Measurements from ENCODE around the gene CDC73. TPM values are rescaled to one million over a fixed set of nuclear protein-coding genes. Genes with fewer than 3 reads are reported as not detected.
A peak's percentile ranks its signal among the peaks of the same experiment; 100 is the strongest.

The CDC73 gene
- total and polyA plus RNA-seq, 2 of the 13 experiments (the other 11 are each of a cell fraction or from before 2014, with no cell fraction given), result 20.2 to 26.3 TPM

DNA sequence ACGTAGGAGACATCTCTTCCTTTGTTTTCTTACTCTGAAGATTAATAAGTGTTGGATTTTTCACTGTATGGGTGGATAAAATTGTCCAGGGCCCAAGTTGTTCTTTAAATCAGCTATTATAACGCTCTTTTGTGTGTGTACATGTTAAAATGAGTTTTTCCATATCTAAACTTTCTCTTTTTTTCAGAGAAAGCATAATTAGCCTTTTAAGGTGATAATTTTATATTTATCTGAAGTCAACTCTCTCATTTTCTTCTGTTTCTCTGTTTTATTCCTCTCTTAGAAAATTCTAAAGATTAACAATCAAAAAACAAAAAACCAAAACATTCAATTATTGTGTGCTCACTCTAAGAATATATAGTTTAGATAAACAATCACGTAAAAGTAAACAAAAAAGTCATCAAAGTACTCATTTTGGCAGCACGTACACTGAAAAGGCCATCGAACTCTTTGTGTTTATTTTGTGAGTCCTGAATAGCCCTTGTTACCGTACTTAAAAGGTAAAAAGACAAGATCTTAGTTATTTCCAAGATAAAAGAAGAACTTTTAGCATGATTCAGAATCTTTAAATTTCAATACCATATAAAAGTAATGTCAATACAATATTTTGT is 7.2 kb upstream of the CDC73 start (continued):
- TF ChIP-seq, protein P1, sequence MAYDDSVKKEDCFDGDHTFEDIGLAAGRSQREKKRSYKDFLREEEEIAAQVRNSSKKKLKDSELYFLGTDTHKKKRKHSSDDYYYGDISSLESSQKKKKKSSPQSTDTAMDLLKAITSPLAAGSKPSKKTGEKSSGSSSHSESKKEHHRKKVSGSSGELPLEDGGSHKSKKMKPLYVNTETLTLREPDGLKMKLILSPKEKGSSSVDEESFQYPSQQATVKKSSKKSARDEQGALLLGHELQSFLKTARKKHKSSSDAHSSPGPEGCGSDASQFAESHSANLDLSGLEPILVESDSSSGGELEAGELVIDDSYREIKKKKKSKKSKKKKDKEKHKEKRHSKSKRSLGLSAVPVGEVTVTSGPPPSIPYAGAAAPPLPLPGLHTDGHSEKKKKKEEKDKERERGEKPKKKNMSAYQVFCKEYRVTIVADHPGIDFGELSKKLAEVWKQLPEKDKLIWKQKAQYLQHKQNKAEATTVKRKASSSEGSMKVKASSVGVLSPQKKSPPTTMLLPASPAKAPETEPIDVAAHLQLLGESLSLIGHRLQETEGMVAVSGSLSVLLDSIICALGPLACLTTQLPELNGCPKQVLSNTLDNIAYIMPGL (CRISPR knock-in tag; IDR thresholded peaks at IDR 0.05; ENCODE audit: borderline replicate concordance in 1 of 2, low read depth in 1 of 2), result no peak
- TF ChIP-seq, protein P2, sequence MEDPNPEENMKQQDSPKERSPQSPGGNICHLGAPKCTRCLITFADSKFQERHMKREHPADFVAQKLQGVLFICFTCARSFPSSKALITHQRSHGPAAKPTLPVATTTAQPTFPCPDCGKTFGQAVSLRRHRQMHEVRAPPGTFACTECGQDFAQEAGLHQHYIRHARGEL (CRISPR knock-in tag; IDR thresholded peaks at IDR 0.05), result no peak
- TF ChIP-seq PHF21A (CRISPR knock-in tag; IDR thresholded peaks at IDR 0.05) (no peak), GFI1 (CRISPR knock-in tag; IDR thresholded peaks at IDR 0.05; ENCODE audit: borderline replicate concordance) (peak; percentile 97), FOXJ3 (CRISPR knock-in tag; IDR thresholded peaks at IDR 0.05; ENCODE audit: borderline replicate concordance) (peak; percentile 47; the same call in 1 of the 2 replicates), HDAC2 (CRISPR knock-in tag; IDR thresholded peaks at IDR 0.05) (peak; percentile 48; the same call in 1 of the 2 replicates)
- TF ChIP-seq, protein P3, sequence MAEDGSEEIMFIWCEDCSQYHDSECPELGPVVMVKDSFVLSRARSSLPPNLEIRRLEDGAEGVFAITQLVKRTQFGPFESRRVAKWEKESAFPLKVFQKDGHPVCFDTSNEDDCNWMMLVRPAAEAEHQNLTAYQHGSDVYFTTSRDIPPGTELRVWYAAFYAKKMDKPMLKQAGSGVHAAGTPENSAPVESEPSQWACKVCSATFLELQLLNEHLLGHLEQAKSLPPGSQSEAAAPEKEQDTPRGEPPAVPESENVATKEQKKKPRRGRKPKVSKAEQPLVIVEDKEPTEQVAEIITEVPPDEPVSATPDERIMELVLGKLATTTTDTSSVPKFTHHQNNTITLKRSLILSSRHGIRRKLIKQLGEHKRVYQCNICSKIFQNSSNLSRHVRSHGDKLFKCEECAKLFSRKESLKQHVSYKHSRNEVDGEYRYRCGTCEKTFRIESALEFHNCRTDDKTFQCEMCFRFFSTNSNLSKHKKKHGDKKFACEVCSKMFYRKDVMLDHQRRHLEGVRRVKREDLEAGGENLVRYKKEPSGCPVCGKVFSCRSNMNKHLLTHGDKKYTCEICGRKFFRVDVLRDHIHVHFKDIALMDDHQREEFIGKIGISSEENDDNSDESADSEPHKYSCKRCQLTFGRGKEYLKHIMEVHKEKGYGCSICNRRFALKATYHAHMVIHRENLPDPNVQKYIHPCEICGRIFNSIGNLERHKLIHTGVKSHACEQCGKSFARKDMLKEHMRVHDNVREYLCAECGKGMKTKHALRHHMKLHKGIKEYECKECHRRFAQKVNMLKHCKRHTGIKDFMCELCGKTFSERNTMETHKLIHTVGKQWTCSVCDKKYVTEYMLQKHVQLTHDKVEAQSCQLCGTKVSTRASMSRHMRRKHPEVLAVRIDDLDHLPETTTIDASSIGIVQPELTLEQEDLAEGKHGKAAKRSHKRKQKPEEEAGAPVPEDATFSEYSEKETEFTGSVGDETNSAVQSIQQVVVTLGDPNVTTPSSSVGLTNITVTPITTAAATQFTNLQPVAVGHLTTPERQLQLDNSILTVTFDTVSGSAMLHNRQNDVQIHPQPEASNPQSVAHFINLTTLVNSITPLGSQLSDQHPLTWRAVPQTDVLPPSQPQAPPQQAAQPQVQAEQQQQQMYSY (CRISPR knock-in tag; IDR thresholded peaks at IDR 0.05), result no peak
- TF ChIP-seq, protein P4, sequence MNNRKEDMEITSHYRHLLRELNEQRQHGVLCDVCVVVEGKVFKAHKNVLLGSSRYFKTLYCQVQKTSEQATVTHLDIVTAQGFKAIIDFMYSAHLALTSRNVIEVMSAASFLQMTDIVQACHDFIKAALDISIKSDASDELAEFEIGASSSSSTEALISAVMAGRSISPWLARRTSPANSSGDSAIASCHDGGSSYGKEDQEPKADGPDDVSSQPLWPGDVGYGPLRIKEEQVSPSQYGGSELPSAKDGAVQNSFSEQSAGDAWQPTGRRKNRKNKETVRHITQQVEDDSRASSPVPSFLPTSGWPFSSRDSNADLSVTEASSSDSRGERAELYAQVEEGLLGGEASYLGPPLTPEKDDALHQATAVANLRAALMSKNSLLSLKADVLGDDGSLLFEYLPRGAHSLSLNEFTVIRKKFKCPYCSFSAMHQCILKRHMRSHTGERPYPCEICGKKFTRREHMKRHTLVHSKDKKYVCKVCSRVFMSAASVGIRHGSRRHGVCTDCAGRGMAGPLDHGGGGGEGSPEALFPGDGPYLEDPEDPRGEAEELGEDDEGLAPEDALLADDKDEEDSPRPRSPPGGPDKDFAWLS (CRISPR knock-in tag; IDR thresholded peaks at IDR 0.05; ENCODE audit: borderline replicate concordance), result no peak
- TF ChIP-seq, protein P5, sequence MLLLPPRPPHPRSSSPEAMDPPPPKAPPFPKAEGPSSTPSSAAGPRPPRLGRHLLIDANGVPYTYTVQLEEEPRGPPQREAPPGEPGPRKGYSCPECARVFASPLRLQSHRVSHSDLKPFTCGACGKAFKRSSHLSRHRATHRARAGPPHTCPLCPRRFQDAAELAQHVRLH (CRISPR knock-in tag; IDR thresholded peaks at IDR 0.05; ENCODE audit: borderline replicate concordance, low read depth), result no peak
- TF ChIP-seq, protein P6, sequence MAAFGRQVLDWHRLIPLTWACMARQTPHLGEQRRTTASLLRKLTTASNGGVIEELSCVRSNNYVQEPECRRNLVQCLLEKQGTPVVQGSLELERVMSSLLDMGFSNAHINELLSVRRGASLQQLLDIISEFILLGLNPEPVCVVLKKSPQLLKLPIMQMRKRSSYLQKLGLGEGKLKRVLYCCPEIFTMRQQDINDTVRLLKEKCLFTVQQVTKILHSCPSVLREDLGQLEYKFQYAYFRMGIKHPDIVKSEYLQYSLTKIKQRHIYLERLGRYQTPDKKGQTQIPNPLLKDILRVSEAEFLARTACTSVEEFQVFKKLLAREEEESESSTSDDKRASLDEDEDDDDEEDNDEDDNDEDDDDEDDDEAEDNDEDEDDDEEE (CRISPR knock-in tag; IDR thresholded peaks at IDR 0.05), result no peak
- TF ChIP-seq, protein P7, sequence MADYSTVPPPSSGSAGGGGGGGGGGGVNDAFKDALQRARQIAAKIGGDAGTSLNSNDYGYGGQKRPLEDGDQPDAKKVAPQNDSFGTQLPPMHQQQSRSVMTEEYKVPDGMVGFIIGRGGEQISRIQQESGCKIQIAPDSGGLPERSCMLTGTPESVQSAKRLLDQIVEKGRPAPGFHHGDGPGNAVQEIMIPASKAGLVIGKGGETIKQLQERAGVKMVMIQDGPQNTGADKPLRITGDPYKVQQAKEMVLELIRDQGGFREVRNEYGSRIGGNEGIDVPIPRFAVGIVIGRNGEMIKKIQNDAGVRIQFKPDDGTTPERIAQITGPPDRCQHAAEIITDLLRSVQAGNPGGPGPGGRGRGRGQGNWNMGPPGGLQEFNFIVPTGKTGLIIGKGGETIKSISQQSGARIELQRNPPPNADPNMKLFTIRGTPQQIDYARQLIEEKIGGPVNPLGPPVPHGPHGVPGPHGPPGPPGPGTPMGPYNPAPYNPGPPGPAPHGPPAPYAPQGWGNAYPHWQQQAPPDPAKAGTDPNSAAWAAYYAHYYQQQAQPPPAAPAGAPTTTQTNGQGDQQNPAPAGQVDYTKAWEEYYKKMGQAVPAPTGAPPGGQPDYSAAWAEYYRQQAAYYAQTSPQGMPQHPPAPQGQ (CRISPR knock-in tag; IDR thresholded peaks at IDR 0.05; ENCODE audit: borderline replicate concordance), result no peak
- TF ChIP-seq, protein P8, sequence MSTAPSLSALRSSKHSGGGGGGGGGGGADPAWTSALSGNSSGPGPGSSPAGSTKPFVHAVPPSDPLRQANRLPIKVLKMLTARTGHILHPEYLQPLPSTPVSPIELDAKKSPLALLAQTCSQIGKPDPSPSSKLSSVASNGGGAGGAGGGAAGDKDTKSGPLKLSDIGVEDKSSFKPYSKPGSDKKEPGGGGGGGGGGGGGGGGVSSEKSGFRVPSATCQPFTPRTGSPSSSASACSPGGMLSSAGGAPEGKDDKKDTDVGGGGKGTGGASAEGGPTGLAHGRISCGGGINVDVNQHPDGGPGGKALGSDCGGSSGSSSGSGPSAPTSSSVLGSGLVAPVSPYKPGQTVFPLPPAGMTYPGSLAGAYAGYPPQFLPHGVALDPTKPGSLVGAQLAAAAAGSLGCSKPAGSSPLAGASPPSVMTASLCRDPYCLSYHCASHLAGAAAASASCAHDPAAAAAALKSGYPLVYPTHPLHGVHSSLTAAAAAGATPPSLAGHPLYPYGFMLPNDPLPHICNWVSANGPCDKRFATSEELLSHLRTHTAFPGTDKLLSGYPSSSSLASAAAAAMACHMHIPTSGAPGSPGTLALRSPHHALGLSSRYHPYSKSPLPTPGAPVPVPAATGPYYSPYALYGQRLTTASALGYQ (CRISPR knock-in tag; IDR thresholded peaks at IDR 0.05), result peak; percentile 77

All from HepG2 (cell line).